Activated naive CD8-positive, alpha-beta T cell treated with anti-CD3 and anti-CD28 coated beads, Interleukin-2, amount 10 ng/mL, durations not matched to agents 7 days and 5 days (primary cell): ENCODE data around the gene ZNF791. TPM values are rescaled to one million over a fixed set of nuclear protein-coding genes. Genes with fewer than 3 reads are reported as not detected.
A peak's percentile ranks its signal among the peaks of the same experiment; 100 is the strongest.

Experiments
- ATAC-seq: fragments of 150-1000 bp; cut with Tn5 transposase; one replicate; pipeline ENCODE4 v1.10.0; 2021; ENCODE audit warnings: low read depth, moderate library complexity
- POLR2A ChIA-PET: fragments of 350-600 bp; sonication (Branson Sonifier 250); formaldehyde crosslinking; loops from one replicate; lab custom pipeline; 2021; ENCODE audit warnings: antibody characterized with exemption; lab: Charles Lee
- DNase-seq: peaks from one replicate; pipeline ENCODE4 v3.0.0; 2021
- H3K27ac Mint-ChIP-seq: one replicate; pipeline ENCODE4 v1.8.0; 2022; ENCODE audit warnings: mild to moderate bottlenecking, mixed read lengths
- H3K27me3 Mint-ChIP-seq: one replicate; pipeline ENCODE4 v1.8.0; 2022; ENCODE audit warnings: mild to moderate bottlenecking, moderate library complexity, mixed read lengths
- H3K36me3 Mint-ChIP-seq: one replicate; pipeline ENCODE4 v1.8.0; 2021; ENCODE audit warnings: mild to moderate bottlenecking, mixed read lengths
- H3K4me1 Mint-ChIP-seq: one replicate; pipeline ENCODE4 v1.8.0; 2021; ENCODE audit warnings: mixed read lengths
- H3K4me3 Mint-ChIP-seq: one replicate; pipeline ENCODE4 v1.8.0; 2022; ENCODE audit warnings: mild to moderate bottlenecking, moderate library complexity, mixed read lengths
- H3K9me3 Mint-ChIP-seq: one replicate; pipeline ENCODE4 v1.8.0; 2021; ENCODE audit warnings: mixed read lengths
- total RNA-seq, 2 experiments: library from RNA; stranded (reverse); gene quantifications; one replicate each; pipeline ENCODE4 v1.2.3, GENCODE V29; 2021

Gene ZNF791
- total RNA-seq, 2 experiments from 2014 or later = 37.1 to 42.7 TPM

DNA sequence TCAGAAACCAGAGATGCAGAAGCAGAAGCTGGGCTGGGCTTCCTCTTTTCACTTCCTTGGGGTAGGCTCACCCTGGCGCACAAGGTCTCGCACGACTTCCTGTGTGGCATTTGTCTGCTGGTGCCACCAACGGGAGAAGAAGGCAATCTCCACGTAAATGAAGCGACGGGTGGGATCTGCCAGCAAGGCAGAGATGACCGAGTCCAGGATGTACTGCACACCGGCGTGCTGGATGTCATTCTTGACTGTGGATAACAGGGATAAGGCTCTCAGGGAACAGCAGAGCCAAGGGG, 54.5 kb downstream of the ZNF791 start:
- H3K27me3 Mint-ChIP-seq = no peaks in the 10 kb centered on the region
- ATAC-seq (peak; percentile 46), DNase-seq (peak; percentile 57)
- POLR2A ChIA-PET = interaction anchor here (0.5 to 0.6 kb wide), 2 partner anchors 13 to 42 kb away, joined by 3 to 6 read pairs; no protein-coding TSS in a partner anchor
- peaks cover 30% of the 10 kb centered on the region for H3K4me1 Mint-ChIP-seq
- peaks cover 6% of the 10 kb centered on the region for H3K36me3 Mint-ChIP-seq
- no peaks in the 10 kb centered on the region for H3K9me3 Mint-ChIP-seq
- H3K27ac Mint-ChIP-seq = peak overlapping the region; percentile 82
- peak overlapping the region; percentile 92 for H3K4me3 Mint-ChIP-seq

DNA sequence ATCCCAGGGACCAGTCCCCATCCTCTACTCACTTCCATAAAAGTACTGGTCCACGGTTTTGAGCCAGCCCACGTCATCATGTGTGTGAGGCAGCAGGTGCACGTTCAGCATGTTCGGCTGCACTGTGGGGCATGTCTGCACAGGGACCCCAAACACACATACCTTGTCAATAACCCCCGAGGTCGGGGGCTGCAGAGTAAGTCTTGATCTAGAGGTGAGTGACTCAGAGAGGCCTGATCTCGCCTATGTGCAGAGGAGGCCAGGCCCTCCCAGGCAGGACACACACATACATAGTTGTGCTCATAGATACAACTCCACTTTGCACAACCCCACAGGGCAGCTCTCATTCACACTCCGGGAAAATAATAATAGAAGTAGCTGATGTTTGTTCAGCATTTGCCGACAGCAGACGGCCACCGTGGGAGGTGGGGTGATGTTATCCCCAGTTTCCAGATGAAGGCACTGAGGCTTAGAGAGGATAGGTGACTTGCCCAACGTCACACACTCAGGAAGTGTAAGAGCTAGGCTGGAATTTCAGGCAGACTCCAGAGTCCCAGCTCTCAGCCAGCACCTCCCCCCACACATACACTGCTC, 55.0 kb downstream of the ZNF791 start:
- Mint-ChIP-seq H3K9me3 (no peaks in the 10 kb centered on the region), H3K27me3 (no peaks in the 10 kb centered on the region), H3K4me1 (peaks cover 33% of the 10 kb centered on the region), H3K27ac (peak overlapping the region; percentile 82), H3K4me3 (peak overlapping the region; percentile 92), H3K36me3 (peaks cover 6% of the 10 kb centered on the region)
- POLR2A ChIA-PET = interaction anchor here (0.5 to 1.6 kb wide), 7 partner anchors 13 to 101 kb away, joined by 3 to 6 read pairs (median 4); partner anchors contain the start of genes TNPO2 and ZNF490
- peak; percentile 12 for ATAC-seq
- DNase-seq = peak; percentile 52

DNA sequence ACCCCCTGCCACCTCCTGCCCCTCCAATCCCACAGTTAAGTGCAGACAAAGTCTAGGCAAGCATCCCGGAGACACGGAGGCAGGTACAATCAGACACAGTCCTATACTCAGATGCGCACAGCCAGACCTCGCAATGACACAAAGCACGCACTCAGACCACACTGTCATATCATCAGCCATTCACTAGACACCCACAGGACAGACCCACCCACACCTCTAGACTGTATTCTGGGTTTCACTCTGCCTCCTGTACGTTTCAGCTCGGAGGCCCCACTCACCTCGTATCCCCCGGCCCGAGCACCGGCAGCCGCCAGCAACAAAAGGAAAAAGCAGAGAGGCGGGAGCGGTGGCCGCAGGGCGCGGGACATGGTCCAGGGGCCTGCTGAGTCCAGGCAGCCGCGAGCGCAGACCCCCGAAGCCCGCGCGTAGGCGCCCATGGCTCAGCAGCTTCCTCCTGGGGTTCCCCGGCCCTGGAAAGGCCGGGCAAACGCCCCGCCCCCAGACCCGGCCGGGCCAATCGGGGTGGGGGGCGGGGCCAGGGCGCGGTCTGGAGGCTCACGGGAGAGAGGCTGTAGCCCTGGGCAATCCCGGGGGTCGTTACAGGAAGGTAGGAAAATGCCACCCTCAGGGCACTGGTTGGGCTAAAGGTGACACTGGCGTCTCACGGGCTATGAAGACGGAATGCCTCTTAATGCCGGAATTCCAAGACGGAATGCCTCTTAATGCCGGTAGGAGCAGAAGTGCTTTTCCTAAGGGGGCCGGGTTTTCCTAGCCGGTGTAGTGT, 55.7 kb downstream of the ZNF791 start, which contains the start of the genes MAN2B1 and WDR83:
MAN2B1 (minus strand) TSS at position 478 of the 784 bp plus-strand sequence; CDS start at position 437, 41 bp downstream.
WDR83 (plus strand) TSS at position 543 of the 784 bp plus-strand sequence. CDS start 2,984 bp downstream, outside the sequence.
- Mint-ChIP-seq H3K27me3 (no peaks in the 10 kb centered on the region), H3K9me3 (no peaks in the 10 kb centered on the region), H3K36me3 (peaks cover 6% of the 10 kb centered on the region), H3K4me1 (peaks cover 33% of the 10 kb centered on the region), H3K4me3 (peak within 1 kb of the TSS; percentile 92), H3K27ac (peak within 1 kb of the TSS; percentile 82)
- ATAC-seq (peak; percentile 65), DNase-seq (peak; percentile 86)
- POLR2A ChIA-PET = interaction anchor here (1.0 to 1.6 kb wide), 5 partner anchors 27 to 102 kb away, joined by 3 to 6 read pairs (median 4); partner anchors contain the start of genes TNPO2 and ZNF490

DNA sequence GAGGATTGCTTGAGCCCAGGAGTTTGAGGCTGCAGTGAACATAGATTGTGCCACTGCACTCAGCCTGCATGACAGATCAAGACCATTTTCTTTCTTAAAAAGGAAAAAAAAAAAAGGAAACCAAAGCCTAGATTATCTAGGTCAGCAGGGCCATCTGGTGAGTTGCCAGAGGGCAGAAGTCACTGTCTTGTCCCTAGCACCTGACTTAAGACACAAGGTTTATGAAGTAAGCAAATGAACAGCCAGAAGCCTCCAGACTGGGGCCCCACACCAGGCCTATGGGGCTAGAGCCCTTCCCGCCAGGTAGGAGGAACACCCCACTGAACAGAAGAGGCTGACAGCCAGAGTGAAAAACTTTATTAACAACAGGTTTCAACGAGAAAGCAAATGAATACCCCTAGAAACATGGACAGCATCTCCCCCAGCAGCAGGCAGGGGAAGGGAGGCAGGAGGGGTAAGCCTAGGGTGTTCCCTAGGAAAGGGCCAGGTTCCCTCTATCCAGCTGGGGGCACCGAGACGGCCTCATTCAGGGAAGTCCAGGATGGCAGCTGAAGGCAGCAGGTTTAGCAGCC, 57.1 kb downstream of the ZNF791 start:
- peak overlapping the region; percentile 100 for H3K27ac Mint-ChIP-seq
- ATAC-seq = no peak
- no peaks in the 10 kb centered on the region for H3K9me3 Mint-ChIP-seq
- H3K27me3 Mint-ChIP-seq = no peaks in the 10 kb centered on the region
- peak overlapping the region; percentile 99 for H3K4me3 Mint-ChIP-seq
- POLR2A ChIA-PET = interaction anchor here (0.8 to 1.9 kb wide), 5 partner anchors 9 to 66 kb away, joined by 3 to 9 read pairs (median 5); partner anchors contain the start of genes ZNF490 and ZNF791
- H3K36me3 Mint-ChIP-seq = peaks cover 10% of the 10 kb centered on the region
- DNase-seq = no peak
- peaks cover 37% of the 10 kb centered on the region for H3K4me1 Mint-ChIP-seq

DNA sequence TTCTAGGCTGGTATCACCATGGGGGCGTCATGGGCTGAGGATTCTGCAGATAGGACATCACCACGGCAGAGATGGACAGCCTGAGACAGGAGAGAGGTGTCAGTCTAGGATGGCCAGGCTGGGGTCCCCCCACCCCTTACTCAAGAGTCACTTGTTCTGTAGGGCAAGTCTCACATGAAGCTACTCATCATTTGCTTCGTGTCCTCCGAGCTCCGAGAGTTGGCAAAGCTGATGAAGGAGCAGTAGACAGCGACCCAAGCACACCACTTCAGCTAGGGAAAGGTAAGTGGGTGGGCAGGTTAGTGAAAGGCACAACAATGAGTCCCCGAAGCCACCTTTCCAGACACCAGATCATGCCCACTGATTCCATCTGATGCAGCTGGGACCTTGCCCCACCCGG, 57.6 kb downstream of the ZNF791 start:
- H3K27ac Mint-ChIP-seq = peak overlapping the region; percentile 100
- DNase-seq (no peak), ATAC-seq (no peak)
- H3K4me3 Mint-ChIP-seq = peak overlapping the region; percentile 99
- POLR2A ChIA-PET = interaction anchor here (0.8 to 2.2 kb wide), 7 partner anchors 8 to 66 kb away, joined by 3 to 19 read pairs (median 5); partner anchors contain the start of genes DHPS, ZNF490 and ZNF791
- no peaks in the 10 kb centered on the region for H3K9me3 Mint-ChIP-seq
- H3K36me3 Mint-ChIP-seq = peaks cover 10% of the 10 kb centered on the region
- H3K27me3 Mint-ChIP-seq = no peaks in the 10 kb centered on the region
- H3K4me1 Mint-ChIP-seq = peaks cover 37% of the 10 kb centered on the region

DNA sequence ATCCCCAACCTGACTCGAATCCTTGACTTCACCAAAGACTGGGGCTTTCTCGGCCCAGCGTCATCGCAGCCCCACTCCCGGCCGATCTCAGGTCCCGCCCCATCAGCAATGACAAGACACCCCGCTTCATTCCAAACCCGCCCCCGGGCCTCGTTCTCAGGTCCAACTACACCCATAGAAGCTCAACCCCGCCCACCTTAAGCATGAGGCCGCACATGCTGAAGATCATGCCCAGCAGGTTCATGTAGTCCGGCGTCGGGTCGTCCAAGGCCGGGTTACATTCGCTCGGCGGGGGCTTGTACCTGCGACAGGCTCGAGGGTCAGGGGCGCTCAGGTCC, 58.2 kb downstream of the ZNF791 start:
- Mint-ChIP-seq H3K4me3 (peak overlapping the region; percentile 99), H3K27me3 (no peaks in the 10 kb centered on the region), H3K27ac (peak overlapping the region; percentile 100), H3K36me3 (peaks cover 7% of the 10 kb centered on the region), H3K9me3 (no peaks in the 10 kb centered on the region), H3K4me1 (peaks cover 37% of the 10 kb centered on the region)
- DNase-seq = peak; percentile 68
- ATAC-seq = peak; percentile 29
- POLR2A ChIA-PET = interaction anchor here (0.5 to 2.2 kb wide), 10 partner anchors 8 to 306 kb away, joined by 3 to 19 read pairs (median 4); partner anchors contain the start of genes DHPS, ZNF490 and ZNF791

DNA sequence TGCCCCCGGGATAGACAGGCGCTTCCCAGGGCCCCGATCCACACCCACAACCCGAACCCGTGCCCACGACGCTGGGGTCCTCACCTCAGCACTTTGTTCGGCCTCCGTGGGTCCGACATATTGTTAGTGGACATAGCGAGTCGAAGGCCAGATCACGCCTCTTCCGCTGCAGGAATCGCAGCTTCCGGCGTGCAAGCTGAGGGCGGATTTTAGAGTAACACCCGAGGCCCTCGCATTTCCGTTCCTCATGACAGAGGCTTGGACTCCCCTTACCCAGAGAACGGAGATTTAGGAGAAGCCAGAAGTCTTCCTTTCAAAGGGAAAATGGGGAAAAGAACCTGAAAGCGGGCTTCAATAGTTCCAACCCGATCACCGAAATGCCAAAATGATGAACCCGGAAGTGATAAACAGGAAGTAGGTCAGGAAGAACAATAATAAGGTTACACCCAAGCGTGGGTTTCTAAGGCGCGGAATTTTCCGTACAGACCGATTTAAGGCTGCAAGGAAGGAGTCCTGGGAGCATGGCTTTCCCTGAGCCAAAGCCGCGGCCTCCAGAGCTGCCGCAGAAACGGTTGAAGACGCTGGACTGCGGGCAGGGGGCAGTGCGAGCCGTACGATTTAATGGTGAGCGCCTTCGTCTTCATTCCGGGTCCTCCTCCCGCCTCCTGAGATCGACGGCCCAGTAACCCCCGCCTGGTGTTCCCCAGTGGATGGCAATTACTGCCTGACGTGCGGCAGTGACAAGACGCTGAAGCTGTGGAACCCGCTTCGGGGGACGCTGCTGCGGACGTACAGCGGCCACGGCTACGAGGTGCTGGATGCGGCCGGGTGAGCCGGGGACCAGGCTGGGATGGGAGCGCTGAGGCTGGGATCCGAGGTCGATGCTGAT, 58.8 kb downstream of the ZNF791 start:
- peaks cover 35% of the 10 kb centered on the region for H3K4me1 Mint-ChIP-seq
- POLR2A ChIA-PET = interaction anchor here (0.5 to 2.2 kb wide), 9 partner anchors 12 to 306 kb away, joined by 3 to 19 read pairs (median 5); partner anchors contain the start of genes DHPS, ZNF490 and ZNF791
- peaks cover 9% of the 10 kb centered on the region for H3K36me3 Mint-ChIP-seq
- ATAC-seq (peak; percentile 22), DNase-seq (peak; percentile 80)
- peak overlapping the region; percentile 100 for H3K27ac Mint-ChIP-seq
- H3K27me3 Mint-ChIP-seq = no peaks in the 10 kb centered on the region
- H3K9me3 Mint-ChIP-seq = no peaks in the 10 kb centered on the region
- peak overlapping the region; percentile 99 for H3K4me3 Mint-ChIP-seq

DNA sequence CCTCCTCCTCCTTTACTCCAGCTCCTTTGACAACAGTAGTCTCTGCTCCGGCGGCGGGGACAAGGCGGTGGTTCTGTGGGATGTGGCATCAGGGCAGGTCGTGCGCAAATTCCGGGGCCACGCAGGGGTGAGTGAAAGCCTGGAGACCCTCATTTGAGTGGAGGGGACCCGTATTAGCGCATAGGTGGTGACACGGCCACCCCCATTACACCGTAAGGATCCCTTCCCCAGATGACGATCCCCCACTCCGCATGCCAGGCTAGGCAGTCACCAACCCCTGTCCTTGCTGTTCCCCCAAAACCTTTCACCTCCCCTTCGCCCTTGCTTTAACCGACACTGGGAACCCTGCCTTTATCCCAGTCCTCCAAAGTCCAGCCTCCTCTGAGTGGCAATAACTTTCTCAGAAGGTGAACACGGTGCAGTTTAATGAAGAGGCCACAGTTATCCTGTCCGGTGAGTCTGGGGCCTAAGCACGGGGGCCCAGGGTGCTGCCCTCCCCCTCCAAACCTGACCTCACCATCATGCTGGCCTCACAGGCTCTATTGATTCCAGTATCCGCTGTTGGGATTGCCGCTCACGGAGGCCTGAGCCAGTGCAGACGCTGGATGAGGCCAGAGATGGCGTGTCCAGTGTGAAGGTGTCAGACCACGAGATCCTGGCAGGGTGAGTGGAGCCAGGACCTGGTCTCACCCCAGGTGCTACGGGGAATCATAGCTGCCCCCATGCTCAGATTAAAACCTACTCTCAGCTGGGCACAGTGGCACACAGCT, 59.6 kb downstream of the ZNF791 start:
- Mint-ChIP-seq H3K9me3 (no peaks in the 10 kb centered on the region), H3K27ac (peak overlapping the region; percentile 100), H3K27me3 (no peaks in the 10 kb centered on the region), H3K36me3 (peaks cover 9% of the 10 kb centered on the region), H3K4me1 (peaks cover 31% of the 10 kb centered on the region), H3K4me3 (peak overlapping the region; percentile 99)
- DNase-seq = no peak
- POLR2A ChIA-PET = interaction anchor here (0.6 to 2.2 kb wide), 4 partner anchors 9 to 118 kb away, joined by 3 to 19 read pairs (median 4); partner anchors contain the start of gene DHPS
- no peak for ATAC-seq

DNA sequence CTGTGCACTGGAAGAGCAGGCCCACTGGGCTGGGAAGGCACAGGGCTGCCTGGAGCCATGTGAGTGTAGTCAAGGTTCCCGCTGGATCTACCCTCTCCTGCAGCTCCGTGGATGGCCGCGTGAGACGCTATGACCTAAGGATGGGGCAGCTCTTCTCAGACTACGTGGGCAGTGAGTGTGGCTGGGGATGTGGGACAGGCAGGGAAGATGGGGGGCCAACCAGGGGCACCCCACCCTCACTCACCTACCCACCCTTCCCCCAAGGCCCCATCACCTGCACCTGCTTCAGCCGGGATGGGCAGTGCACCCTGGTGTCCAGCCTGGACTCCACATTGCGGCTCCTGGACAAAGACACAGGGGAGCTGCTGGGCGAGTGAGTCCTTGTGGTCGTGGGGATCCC, 62.0 kb downstream of the ZNF791 start:
- H3K4me3 Mint-ChIP-seq = no peak overlapping the region
- H3K4me1 Mint-ChIP-seq = peaks cover 26% of the 10 kb centered on the region
- DNase-seq (no peak), ATAC-seq (no peak)
- POLR2A ChIA-PET = interaction anchor here (1.0 kb wide), 2 partner anchors 9 to 33 kb away, joined by 3 to 4 read pairs; partner anchors contain the start of gene DHPS
- no peaks in the 10 kb centered on the region for H3K9me3 Mint-ChIP-seq
- peaks cover 20% of the 10 kb centered on the region for H3K36me3 Mint-ChIP-seq
- no peak overlapping the region for H3K27ac Mint-ChIP-seq
- H3K27me3 Mint-ChIP-seq = no peaks in the 10 kb centered on the region

DNA sequence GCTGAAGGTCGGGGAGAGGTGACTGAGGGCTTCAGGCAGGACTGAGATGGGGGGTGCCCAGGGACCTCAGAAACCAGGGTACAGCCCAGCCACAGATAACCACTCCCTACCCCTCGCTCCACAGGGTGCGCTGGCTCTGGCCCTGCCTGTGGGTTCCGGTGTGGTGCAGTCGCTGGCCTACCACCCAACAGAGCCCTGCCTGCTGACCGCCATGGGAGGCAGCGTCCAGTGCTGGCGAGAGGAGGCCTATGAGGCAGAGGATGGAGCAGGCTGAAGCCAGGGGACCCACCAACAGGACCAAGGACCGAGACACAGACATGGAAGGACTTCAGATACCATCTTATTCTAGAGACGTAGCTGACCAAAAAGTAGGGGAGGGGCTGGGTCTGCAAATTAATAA, 64.7 kb downstream of the ZNF791 start:
- no peak overlapping the region for H3K4me3 Mint-ChIP-seq
- H3K36me3 Mint-ChIP-seq = peaks cover 27% of the 10 kb centered on the region
- H3K27ac Mint-ChIP-seq = no peak overlapping the region
- peaks cover 20% of the 10 kb centered on the region for H3K4me1 Mint-ChIP-seq
- POLR2A ChIA-PET = interaction anchor here (1.6 kb wide), 1 partner anchor 111 kb away, joined by 4 read pairs; no protein-coding TSS in a partner anchor
- DNase-seq (no peak), ATAC-seq (no peak)
- H3K9me3 Mint-ChIP-seq = no peaks in the 10 kb centered on the region
- H3K27me3 Mint-ChIP-seq = no peaks in the 10 kb centered on the region

DNA sequence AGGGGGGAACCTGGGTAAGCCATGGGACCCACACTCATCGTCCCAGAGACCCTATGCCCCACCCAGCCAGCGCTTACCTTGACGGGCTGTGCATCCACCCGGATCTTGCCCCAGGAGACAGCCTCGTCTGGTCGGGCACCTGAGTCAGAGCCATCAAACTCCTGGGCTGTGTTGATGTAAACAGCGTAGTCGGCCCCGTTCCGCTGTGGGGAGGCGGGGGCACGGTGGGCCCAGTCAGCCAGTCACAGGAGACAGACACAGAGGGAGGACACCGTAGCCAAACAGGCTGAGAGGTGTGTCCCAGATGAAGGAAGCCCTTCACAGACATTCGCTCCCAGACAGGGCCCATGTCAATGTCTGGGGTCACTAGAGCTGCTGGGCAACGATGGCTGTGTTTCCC, 65.2 kb downstream of the ZNF791 start:
- ATAC-seq (no peak), DNase-seq (no peak)
- H3K36me3 Mint-ChIP-seq = peaks cover 28% of the 10 kb centered on the region
- H3K4me1 Mint-ChIP-seq = peaks cover 19% of the 10 kb centered on the region
- POLR2A ChIA-PET = interaction anchor here (0.6 to 1.6 kb wide), 3 partner anchors 8 to 290 kb away, joined by 4 read pairs; no protein-coding TSS in a partner anchor
- H3K27me3 Mint-ChIP-seq = no peaks in the 10 kb centered on the region
- H3K27ac Mint-ChIP-seq = no peak overlapping the region
- no peaks in the 10 kb centered on the region for H3K9me3 Mint-ChIP-seq
- no peak overlapping the region for H3K4me3 Mint-ChIP-seq
